ENCODE measurements around the gene TAOK3.

The TAOK3 gene

DNA sequence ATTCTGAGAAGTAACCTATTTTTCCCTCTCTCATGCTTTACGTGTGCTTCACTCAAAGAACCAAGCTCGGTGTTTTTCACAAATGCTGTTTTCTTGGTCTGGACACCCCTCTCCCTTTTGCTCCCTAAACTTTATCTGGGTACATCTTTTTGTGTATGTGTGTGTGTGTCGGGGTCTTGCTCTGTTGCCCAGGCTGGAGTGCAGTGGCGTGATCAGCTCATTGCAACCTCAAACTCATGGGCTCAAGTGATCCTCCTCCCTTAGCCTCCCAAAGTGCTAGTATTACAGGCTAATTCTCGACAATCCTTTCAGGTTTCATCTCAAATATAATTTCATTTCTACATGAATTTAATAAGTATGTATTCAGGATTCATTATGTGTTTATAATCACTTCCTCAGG lies 153.6 kb downstream of the TAOK3 start:
- DNase-seq (ENCODE audit: low read depth) = no peak
- no peak overlapping the region for H3K4me3 ChIP-seq (ENCODE audit: low read length)
- TF ChIP-seq, protein P1, sequence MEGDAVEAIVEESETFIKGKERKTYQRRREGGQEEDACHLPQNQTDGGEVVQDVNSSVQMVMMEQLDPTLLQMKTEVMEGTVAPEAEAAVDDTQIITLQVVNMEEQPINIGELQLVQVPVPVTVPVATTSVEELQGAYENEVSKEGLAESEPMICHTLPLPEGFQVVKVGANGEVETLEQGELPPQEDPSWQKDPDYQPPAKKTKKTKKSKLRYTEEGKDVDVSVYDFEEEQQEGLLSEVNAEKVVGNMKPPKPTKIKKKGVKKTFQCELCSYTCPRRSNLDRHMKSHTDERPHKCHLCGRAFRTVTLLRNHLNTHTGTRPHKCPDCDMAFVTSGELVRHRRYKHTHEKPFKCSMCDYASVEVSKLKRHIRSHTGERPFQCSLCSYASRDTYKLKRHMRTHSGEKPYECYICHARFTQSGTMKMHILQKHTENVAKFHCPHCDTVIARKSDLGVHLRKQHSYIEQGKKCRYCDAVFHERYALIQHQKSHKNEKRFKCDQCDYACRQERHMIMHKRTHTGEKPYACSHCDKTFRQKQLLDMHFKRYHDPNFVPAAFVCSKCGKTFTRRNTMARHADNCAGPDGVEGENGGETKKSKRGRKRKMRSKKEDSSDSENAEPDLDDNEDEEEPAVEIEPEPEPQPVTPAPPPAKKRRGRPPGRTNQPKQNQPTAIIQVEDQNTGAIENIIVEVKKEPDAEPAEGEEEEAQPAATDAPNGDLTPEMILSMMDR (conservative IDR thresholded peaks at IDR 0.05; ENCODE audit: low read length) = no peak

DNA sequence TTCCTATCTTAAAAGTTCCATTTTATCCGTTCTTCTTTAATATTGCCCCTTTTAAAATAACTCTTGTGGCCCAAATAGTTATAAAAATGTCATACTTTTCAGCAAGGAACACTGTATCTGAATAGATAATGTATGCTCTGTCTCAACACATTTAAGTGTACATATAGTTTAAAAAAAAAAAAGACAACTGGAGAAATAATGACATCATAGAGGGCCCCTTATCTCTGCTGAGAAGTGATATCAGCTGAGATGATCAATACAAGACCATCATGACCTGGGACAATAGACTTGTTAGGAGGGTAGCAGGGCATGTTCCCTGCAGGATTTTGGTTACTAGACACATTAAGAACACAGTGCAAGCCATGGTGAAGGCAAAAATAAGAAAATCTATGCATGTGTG lies 159.3 kb downstream of the TAOK3 start:
- TF ChIP-seq, protein P1 (conservative IDR thresholded peaks at IDR 0.05; ENCODE audit: low read length) = no peak
- DNase-seq (ENCODE audit: low read depth) = no peak
- H3K4me3 ChIP-seq (ENCODE audit: low read length) = no peak overlapping the region

DNA sequence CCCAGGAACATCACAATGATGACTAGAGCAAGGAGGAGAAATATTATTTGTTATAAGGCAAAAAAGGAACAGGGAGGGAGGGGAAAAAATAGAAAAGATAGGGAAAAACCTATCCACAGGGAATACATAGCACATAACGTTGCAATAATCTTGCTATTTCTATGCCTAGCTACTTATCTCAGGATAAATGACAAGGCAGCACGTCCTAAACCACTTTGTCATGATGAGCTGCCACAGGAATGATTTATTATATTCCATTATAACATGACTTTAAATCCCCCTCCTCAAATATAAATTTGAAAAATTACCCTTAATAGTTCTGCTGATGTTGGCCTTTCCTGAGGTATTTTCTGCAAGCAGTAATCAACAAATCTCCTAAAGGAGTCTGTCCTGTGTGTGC lies 160.1 kb downstream of the TAOK3 start:
- no peak overlapping the region for H3K4me3 ChIP-seq (ENCODE audit: low read length)
- TF ChIP-seq, protein P1 (conservative IDR thresholded peaks at IDR 0.05; ENCODE audit: low read length) = no peak
- DNase-seq (ENCODE audit: low read depth) = no peak

DNA sequence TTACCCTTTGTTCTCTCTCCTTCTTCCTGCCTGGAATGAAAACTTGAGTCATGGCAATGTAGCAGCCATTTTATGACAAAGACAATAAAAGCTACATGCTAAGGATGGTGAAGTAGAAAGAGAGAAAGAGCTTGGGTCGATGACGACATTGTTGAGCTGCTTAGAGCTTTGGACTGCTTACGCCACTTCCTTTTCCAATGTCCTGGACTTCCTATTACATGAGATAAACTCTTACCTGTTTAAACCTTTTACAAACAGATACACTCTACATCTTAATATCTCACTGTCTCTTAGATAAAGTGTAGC lies 166.6 kb downstream of the TAOK3 start:
- no peak for DNase-seq (ENCODE audit: low read depth)

DNA sequence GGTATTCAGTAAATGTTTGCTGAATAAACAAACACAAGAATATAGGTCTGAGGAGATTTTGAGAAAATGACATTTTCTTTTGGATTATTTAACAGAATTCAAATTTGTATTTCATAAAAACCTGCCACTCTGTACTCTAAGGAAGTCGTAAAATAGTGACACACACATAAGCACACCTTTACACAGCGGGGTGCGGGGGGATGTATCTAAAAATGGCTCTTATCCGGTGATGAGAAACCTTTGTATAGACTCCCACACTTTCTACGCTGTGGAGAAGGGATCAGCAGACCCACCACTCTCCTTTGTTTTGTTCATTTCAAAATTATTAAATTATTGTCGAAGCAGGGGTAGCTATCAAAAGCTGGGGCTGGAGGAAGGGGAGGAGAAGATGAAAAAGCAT lies 178.7 kb downstream of the TAOK3 start:
- no peak for DNase-seq (ENCODE audit: low read depth)
- no peak overlapping the region for H3K4me3 ChIP-seq (ENCODE audit: low read length)
- TF ChIP-seq, protein P1 (conservative IDR thresholded peaks at IDR 0.05; ENCODE audit: low read length) = no peak

More for the DNA sequence above, 166.6 kb downstream of the TAOK3 start:
- TF ChIP-seq, protein P1 (conservative IDR thresholded peaks at IDR 0.05; ENCODE audit: low read length) = no peak
- no peak overlapping the region for H3K4me3 ChIP-seq (ENCODE audit: low read length)

DNA sequence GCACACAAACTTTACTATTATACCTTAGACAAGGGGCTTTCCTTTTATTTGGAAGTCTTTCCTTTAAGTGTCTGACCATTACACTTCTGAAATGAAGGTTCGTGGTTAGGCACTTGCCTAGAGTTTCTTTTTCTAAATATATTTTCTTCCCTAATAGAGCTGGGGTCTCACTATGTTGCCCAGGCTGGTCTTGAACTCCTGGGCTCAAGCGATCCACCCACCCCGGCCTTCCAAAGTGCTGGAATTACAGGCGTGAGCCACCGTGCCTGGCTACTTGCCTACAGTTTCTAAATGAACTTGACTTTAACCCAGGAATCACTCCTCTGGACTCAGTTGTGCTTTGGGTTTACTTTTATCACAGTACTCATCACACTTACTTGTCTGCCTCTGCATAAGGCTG lies 179.2 kb downstream of the TAOK3 start:
- TF ChIP-seq, protein P1 (conservative IDR thresholded peaks at IDR 0.05; ENCODE audit: low read length) = no peak
- DNase-seq (ENCODE audit: low read depth) = no peak
- H3K4me3 ChIP-seq (ENCODE audit: low read length) = no peak overlapping the region

DNA sequence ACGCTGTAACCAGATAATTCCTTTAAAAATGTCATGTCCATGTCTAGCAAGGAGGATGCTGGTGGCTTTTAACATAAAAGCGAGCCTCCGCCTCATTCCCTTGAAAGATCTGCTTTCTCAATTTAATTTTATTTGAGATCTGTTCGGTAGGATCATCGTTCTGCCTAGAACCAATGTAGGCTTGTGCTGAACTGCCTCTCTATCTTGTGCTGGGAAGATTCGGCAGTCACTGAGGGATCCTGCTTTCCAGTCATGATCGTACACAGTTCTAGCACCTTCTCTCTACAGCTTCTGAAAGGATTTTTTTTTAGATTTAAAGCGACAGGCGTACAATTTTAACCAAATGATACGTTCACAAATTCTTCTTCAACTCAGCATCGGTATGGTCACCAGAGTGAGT lies 182.4 kb downstream of the TAOK3 start:
- TF ChIP-seq, protein P1 (conservative IDR thresholded peaks at IDR 0.05; ENCODE audit: low read length) = no peak

More for the DNA sequence above, 182.4 kb downstream of the TAOK3 start:
- peak overlapping the region; percentile 56 for H3K4me3 ChIP-seq (ENCODE audit: low read length)
- peak; percentile 29 for DNase-seq (ENCODE audit: low read depth)

Measured in AG10803 (cell line).